CD4-positive, alpha-beta T cell treated with Interleukin-1 beta for 1 hour (primary cell): Measurements from ENCODE around the gene SOBP.

ENCODE experiments used
- DNase-seq, 2 donors: peaks; one replicate each; pipeline ENCODE4 v3.0.0-alpha.2; 2020 to 2022

Gene SOBP

DNA sequence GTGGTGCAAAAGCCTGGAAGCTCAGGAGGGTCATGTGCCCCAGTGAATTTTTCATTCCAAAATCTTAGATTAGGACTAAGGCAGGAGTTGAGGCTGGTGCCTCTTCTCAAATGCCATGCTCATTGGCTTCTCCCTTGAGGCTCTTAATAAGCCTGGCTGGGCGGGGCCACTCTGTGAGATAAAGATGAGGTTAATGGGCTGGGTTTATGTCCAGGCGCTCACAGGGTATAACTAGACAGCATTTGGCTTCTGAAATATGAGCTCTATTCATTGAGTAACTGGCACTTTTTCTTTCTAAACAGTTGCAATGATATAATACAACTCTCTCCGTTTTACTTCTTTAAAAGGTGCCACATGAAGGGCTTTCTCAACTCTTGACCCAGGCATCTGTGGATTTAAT, 177.9 kb downstream of the SOBP start:
- no peak for DNase-seq

- DNase-seq = no peak
Observed at GRCh38 chr6:107668743-107669474, 179.0 kb downstream of the SOBP start.

DNA sequence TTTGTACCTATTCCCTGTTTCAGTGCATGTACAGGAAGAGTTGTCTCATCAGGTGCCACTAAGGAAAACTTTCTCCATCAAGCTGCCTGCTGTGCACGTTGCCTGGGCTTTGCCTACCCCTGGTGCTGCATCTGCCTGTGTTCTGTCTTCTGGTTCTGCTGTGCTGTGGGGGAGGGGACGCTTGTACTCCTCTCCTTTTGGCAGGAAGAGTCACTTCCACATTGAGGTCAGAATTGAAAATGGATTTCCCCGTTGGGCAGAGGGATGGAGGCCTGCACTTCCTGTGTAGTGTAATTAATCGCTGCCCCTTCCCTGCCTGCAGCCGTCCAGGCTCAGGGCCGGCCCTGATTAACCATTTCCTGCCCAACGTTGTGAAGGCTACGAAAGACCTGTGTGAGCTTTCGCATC, 180.9 kb downstream of the SOBP start:
- peak; percentile 15 to 66 for DNase-seq

- DNase-seq = no peak
Observed at GRCh38 chr6:107673076-107673494, 183.2 kb downstream of the SOBP start.

DNA sequence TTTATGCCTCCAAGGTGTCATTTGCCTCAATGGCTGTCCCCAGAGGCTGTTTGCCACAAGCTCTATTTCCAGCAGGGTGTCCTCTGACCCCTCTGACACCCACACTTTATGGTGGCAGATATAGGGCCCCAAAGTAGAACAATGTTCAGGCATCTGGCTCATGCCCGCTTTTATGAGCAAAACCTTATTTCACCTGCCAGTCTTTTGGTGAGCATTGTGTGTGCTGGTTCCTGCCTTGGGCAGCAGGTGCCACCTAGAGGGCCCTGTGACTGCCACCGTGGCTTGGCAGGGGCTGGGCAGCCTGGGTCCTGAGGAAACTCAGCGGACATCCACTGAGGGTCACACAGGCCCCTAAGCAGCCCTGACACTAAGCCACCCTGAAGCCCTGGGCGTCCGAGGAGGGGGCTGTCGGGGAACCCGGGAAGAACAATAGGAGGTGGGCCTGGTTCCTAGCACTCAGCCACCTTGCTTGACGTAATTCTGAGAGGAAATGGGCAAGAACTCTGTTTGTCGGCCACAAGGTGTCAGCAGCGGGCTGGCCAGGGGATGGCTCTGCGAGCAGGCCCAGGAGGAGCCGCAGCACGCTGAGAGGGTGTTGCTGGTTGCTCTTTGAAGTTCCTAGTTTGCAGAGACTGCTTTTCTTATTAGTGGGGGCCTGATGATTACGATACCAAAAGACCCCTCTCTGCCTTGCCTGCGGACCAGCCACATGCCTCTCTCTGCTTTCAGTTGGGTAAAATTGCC, 185.2 kb downstream of the SOBP start:
- peak; percentile 87 to 89 for DNase-seq

GRCh38 chr6:107676042-107676441, 186.1 kb downstream of the SOBP start:
- no peak for DNase-seq

- DNase-seq = no peak
Observed at GRCh38 chr6:107677399-107677798, 187.5 kb downstream of the SOBP start.

GRCh38 chr6:107679457-107679856, 189.5 kb downstream of the SOBP start:
- DNase-seq = no peak

GRCh38 chr6:107682721-107683120, 192.8 kb downstream of the SOBP start:
- DNase-seq = no peak

DNA sequence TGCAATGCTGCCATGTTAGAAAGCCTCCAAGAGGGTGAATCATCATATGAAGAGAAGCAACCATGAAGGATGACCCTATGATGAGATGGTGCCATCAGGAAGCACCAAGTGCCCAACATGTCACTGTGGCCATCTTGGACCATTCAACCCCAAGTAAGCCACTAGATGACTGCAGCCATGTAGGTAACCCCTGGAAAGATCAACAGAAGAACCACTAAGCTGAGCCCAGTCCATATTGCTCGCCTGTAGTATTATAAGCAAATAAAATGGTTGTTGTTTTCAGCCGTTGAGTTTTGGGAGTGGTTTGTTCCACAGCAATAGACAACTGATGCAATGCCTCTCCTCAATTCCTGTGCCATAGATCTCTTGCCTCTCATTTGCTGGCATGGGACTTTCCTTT, 193.3 kb downstream of the SOBP start:
- no peak for DNase-seq

DNA sequence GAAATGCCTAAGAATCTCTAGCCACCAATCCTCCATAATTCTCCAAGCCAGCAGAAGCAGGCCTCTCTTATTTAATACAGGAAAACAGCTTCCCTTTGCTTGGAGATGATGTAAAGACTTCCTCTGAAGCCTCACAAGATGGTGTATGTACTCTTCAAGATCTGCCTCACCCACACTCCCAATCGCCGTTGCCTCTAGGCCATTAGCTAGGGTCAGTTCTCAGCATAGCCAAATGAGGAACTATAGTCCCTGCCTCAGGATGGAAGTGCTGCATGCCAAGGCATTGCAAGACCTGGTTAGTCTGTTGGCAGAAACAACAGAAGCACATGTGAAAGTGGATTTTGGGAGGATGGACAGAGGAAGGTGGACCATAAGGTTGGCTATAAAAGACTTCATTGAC, 195.1 kb downstream of the SOBP start:
- DNase-seq = no peak

DNA sequence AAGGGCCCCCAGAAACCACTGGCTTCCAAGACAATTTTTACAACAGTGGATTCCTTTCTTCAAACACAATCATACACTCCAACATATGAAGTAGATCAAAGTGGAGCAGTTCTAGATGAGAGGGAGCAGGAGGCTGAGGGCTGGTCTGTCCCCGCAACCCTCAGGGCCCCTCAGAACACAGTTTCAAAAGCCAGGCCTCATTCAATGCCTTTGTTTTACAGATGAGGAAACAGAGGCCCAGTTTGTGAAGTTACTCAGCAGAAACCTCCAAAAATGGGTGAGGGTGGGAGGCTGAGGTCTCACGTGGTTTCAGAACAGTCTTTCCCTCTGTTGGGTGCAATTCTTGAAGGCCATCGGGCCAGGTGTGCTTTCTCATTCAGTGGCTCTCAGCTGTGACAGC, 199.3 kb downstream of the SOBP start:
- no peak for DNase-seq

- no peak for DNase-seq
Observed at GRCh38 chr6:107689951-107690642, 200.2 kb downstream of the SOBP start.

- DNase-seq = no peak
Observed at GRCh38 chr6:107690643-107691061, 200.7 kb downstream of the SOBP start.

DNA sequence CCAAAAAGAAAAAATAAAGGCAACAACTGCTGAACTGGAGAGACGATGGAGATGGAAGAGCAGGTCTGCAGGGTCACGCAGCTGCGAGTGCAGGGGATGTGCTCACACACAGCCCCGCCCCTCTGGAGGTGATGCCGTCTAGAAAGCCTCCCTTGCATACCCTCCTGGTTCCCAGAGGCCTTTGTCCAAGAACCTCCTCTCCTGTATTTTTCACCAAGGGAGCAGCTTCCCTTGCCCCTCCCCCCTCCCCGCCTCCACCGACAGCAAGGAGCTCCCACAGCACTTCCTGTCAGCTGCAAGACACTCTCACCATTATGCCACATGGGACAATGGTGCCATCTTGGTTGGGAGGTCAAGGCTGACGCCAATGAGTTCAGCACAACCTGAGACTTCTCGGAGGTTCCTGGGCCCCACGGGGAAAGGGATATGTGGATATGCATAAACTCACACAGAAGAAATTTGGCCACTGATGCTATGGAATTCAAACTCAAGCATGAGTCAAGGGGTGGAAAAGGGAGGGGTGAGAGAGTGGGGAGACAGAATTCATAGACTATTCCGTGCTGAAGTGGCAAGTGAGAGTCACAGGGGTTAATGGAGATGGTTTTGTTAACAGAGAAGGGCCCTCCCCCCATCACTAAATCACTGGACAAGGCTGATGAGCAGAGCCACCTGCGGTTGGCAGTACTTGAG, 201.3 kb downstream of the SOBP start:
- DNase-seq = no peak

DNA sequence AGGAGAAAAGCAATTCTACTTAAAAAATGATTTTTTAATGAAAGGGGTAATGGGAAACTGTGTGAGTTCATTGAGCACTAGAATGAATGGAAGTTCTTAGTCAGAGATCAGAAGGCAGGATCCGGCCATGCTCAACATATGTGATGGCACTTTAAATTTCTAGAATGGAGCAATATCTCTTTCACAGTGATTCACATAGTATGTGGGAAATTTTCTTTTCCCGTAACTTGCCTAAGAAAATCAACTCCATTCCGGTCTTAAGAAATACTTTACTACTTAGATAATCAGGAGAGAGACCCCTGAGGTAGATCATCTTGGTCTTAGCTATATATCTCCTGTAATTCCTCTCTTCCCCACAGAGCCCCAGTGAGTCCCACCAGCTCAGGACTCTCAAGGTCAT, 202.4 kb downstream of the SOBP start:
- DNase-seq = no peak

GRCh38 chr6:107695061-107695720, 205.3 kb downstream of the SOBP start:
- DNase-seq = no peak

DNA sequence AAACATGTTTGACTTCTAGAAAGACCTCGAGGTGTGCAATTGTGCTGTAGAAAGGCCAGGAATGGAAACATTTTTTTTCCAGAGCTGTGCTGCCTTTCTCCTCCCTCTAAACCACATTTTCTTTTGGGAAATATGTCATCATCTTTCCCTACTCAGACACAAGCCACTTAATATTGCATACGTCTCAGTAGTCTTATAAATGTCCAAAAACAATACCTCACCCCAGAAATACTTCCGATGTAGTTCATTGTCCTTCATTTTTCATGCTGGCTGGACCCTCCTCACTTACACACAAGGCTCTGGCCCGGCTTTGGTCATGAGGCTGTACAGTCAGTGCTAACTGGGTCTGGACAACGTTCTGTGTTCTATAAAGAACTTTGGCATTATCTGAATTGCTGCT, 207.8 kb downstream of the SOBP start:
- DNase-seq = no peak

GRCh38 chr6:107698146-107698545, 208.2 kb downstream of the SOBP start:
- DNase-seq = no peak

GRCh38 chr6:107699254-107699653, 209.3 kb downstream of the SOBP start:
- no peak for DNase-seq

- DNase-seq = no peak
Observed at GRCh38 chr6:107699697-107700325, 209.9 kb downstream of the SOBP start.

- DNase-seq = no peak
Observed at GRCh38 chr6:107703606-107704005, 213.7 kb downstream of the SOBP start.
